Suprapubic skin (tissue), 4 donors: ENCODE measurements around the gene SIGLEC8.

Source experiments
- CTCF ChIP-seq, 2 donors: fragments of 200-600 bp in 1 of 2; fragments of 450-650 bp in 1 of 2; sonication (generic) in 1 of 2; IDR thresholded peaks; one replicate each; pipeline ENCODE4 v1.5.1; 2016 to 2019; ENCODE audit warnings: antibody characterized with exemption in 2 of 2, mild to moderate bottlenecking in 1 of 2, moderate library complexity in 1 of 2
- POLR2A ChIP-seq, 2 donors: fragments of 450-650 bp; IDR thresholded peaks; one replicate each; pipeline ENCODE4 v1.6.1; 2017; ENCODE audit warnings: antibody characterized with exemption in 2 of 2, mild to moderate bottlenecking in 2 of 2, moderate library complexity in 2 of 2
- POLR2AphosphoS5 ChIP-seq, 3 donors: sonication (generic); formaldehyde crosslinking; IDR thresholded peaks; one replicate each; pipeline ENCODE4 v1.6.1; 2017; ENCODE audit warnings: antibody characterized with exemption in 3 of 3

DNA sequence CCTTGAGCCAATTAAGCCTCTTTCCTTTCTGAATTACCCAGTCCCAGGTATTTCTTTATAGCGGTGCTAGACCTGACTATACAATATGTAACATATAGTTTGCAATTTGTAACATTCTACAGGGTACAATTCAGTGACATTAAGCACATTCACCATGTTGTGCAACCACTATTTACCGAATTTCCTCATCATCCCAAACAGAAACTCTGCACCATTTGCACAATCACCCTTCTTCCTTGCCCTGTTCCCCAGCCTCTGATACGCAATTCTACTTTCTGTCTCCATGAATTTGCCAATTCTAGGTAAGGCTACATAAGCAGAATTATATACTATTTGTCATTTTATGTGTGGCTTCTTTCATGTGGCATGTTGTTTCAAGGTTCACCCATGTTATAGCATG lies 27.1 kb downstream of the SIGLEC8 start:
- TF ChIP-seq CTCF (IDR thresholded peaks at IDR 0.05) (no peak), POLR2AphosphoS5 (IDR thresholded peaks at IDR 0.05) (no peak), POLR2A (IDR thresholded peaks at IDR 0.05) (no peak)
